IPS-20b (cell line): Measurements from ENCODE around the gene TRIM44.

ENCODE experiments used
- H3K27ac ChIP-seq: one replicate; pipeline ENCODE4 v1.5.1; 2013; ENCODE audit warnings: low read length
- H3K27me3 ChIP-seq: 2 replicates; pipeline ENCODE4 v1.6.1; 2013; ENCODE audit warnings: mild to moderate bottlenecking, low read length, inconsistent platforms; ENCODE audit not compliant: insufficient read depth
- H3K36me3 ChIP-seq: 2 replicates; pipeline ENCODE4 v1.6.1; 2013; ENCODE audit warnings: low read depth, mild to moderate bottlenecking, inconsistent platforms, low read length, moderate library complexity; ENCODE audit not compliant: insufficient read depth
- H3K4me1 ChIP-seq: 2 replicates; pipeline ENCODE4 v1.6.1; 2013; ENCODE audit warnings: mild to moderate bottlenecking, control low read depth, inconsistent platforms, low read length, moderate library complexity; ENCODE audit not compliant: insufficient read depth
- H3K4me3 ChIP-seq: 2 replicates; pipeline ENCODE4 v1.5.1; 2013; ENCODE audit warnings: mild to moderate bottlenecking, low read length, inconsistent platforms
- H3K9ac ChIP-seq: 2 replicates; pipeline ENCODE4 v1.6.1; 2013; ENCODE audit warnings: low read depth, mild to moderate bottlenecking, inconsistent platforms, low read length, moderate library complexity
- H3K9me3 ChIP-seq: 2 replicates; pipeline ENCODE4 v1.6.1; 2013; ENCODE audit warnings: mild to moderate bottlenecking, low read depth, low read length, inconsistent platforms; ENCODE audit not compliant: insufficient read depth

The TRIM44 gene, protein sequence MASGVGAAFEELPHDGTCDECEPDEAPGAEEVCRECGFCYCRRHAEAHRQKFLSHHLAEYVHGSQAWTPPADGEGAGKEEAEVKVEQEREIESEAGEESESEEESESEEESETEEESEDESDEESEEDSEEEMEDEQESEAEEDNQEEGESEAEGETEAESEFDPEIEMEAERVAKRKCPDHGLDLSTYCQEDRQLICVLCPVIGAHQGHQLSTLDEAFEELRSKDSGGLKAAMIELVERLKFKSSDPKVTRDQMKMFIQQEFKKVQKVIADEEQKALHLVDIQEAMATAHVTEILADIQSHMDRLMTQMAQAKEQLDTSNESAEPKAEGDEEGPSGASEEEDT

GRCh38 chr11:35662649-35663407 is at the start of gene TRIM44:
TSS of gene TRIM44 (plus strand) at chr11:35662775. CDS start at chr11:35663112, 337 bp downstream.
- Histone ChIP-seq H3K27ac (no peak within 1 kb of the TSS), H3K4me3 (peak within 1 kb of the TSS; percentile 75), H3K4me1 (no peaks in the 10 kb centered on the region; the same call in 1 of the 2 replicates), H3K36me3 (peaks cover 9% of the 10 kb centered on the region; the same call in 1 of the 2 replicates), H3K9me3 (peaks cover 34% of the 10 kb centered on the region), H3K9ac (peak within 1 kb of the TSS; percentile 50; the same call in 1 of the 2 replicates), H3K27me3 (peaks cover 56% of the 10 kb centered on the region)

DNA sequence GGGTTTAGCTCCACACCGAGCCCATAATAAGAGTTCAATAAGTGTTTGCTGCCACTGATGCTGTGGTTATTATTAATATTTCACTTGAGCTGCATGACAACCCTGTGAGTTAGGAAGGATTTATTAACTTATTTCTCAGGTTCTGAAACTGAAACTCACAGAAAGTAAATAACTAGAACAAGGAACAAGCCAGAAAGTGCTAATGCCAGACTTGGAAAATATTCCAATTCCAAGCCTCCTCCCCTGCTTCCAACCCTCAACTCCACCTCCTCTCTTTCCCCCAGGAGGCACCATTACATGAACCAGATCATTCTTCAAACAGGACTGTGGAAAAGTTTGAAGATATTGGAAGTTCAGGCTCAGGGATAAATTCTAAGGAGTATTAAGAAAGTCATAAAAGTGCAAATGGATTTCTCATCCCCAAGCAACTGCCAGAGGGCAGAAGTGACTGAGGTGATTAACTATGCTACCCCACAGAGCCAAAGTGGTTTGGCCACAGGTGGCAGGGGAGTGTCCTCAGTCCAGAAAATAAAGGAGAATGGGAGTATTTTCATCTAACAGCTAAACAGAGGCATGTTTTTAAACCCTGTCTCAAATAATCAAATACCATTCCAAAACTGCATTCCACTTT is 47.5 kb upstream of the TRIM44 start:
- H3K9me3 ChIP-seq = no peaks in the 10 kb centered on the region
- peaks cover 41% of the 10 kb centered on the region for H3K27me3 ChIP-seq
- no peak overlapping the region for H3K9ac ChIP-seq
- H3K4me3 ChIP-seq = no peak overlapping the region
- H3K36me3 ChIP-seq = no peaks in the 10 kb centered on the region
- H3K27ac ChIP-seq = no peak overlapping the region
- 0 out of 2 replicates have a peak, but pooled peaks cover 4% of the 10 kb centered on the region for H3K4me1 ChIP-seq

- no peaks in the 10 kb centered on the region for H3K36me3 ChIP-seq
- no peak overlapping the region for H3K27ac ChIP-seq
- no peak overlapping the region for H3K4me3 ChIP-seq
- no peak overlapping the region for H3K9ac ChIP-seq
- H3K9me3 ChIP-seq = no peaks in the 10 kb centered on the region
- peaks cover 47% of the 10 kb centered on the region for H3K27me3 ChIP-seq
- H3K4me1 ChIP-seq = peaks cover 9% of the 10 kb centered on the region; the same call in 1 of the 2 replicates
These were observed 46.4 kb upstream of the TRIM44 start for GRCh38 chr11:35615921-35616900.

- peak overlapping the region; percentile 64; the same call in 1 of the 2 replicates for H3K9ac ChIP-seq
- peaks cover 19% of the 10 kb centered on the region for H3K4me1 ChIP-seq
- no peaks in the 10 kb centered on the region for H3K9me3 ChIP-seq
- no peak overlapping the region for H3K27ac ChIP-seq
- H3K27me3 ChIP-seq = peaks cover 43% of the 10 kb centered on the region
- peak overlapping the region; percentile 63 for H3K4me3 ChIP-seq
- no peaks in the 10 kb centered on the region for H3K36me3 ChIP-seq
These were observed 45.3 kb upstream of the TRIM44 start for GRCh38 chr11:35617316-35617686.

DNA sequence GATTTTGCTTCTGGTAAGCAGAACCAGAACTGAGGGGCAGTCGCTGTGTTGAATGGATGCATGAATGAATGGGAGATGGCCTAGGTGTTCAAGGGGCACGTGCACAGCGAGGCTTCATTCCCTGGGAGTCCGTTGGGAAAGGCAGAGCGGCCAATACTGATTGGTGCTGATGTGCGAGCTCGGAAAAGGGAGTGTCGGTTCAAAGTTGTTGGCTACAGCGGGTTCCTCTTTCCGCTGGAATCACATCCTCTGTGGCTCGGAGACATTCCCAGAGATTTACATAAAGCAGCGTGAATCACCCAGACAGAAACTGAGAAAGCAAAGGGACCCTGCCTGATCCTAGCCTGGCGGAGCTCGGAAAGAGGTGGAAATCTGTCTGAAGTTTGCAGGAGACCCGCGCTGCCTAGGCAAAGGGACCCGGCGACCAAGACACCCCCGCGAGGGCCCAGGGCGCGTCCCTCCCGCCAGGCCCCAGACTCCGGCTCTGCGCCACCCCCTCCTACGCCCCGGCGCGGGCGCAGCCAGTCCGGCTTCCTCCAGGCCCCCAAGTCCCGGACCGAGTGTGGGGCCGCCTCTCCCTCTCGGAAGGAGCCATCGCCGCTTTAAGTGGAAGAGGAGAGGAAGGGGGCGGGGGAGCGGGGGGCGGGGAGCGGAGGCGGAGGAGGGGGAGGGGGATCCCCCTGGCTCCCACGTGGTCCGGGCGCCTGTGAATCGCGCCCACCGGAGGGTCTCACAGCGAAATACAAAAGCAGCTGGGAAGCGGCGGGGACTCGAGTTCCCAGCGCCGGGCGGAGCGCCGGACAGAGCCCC is 44.7 kb upstream of the TRIM44 start, which contains the start of gene FJX1:
TSS of gene FJX1 (plus strand) at position 774 of the 810 bp plus-strand sequence. CDS start 177 bp downstream, outside the sequence.
- Histone ChIP-seq H3K36me3 (no peaks in the 10 kb centered on the region), H3K27ac (no peak within 1 kb of the TSS), H3K9ac (peak within 1 kb of the TSS; percentile 78; the same call in 1 of the 2 replicates), H3K27me3 (peaks cover 42% of the 10 kb centered on the region), H3K9me3 (no peaks in the 10 kb centered on the region), H3K4me1 (peaks cover 19% of the 10 kb centered on the region), H3K4me3 (peak within 1 kb of the TSS; percentile 79)

DNA sequence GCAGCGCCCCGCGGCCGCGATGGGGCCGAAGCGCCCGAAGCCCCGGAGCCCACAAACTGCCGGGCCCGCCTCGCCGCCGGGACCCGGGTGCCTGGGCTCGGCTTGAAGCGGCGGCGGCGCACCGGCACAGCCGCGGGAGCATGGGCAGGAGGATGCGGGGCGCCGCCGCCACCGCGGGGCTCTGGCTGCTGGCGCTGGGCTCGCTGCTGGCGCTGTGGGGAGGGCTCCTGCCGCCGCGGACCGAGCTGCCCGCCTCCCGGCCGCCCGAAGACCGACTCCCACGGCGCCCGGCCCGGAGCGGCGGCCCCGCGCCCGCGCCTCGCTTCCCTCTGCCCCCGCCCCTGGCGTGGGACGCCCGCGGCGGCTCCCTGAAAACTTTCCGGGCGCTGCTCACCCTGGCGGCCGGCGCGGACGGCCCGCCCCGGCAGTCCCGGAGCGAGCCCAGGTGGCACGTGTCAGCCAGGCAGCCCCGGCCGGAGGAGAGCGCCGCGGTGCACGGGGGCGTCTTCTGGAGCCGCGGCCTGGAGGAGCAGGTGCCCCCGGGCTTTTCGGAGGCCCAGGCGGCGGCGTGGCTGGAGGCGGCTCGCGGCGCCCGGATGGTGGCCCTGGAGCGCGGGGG is 44.0 kb upstream of the TRIM44 start:
- Histone ChIP-seq H3K4me1 (peaks cover 19% of the 10 kb centered on the region), H3K4me3 (peak overlapping the region; percentile 79; the same call in 1 of the 2 replicates), H3K27me3 (peaks cover 42% of the 10 kb centered on the region), H3K9ac (peak overlapping the region; percentile 78; the same call in 1 of the 2 replicates), H3K27ac (no peak overlapping the region), H3K9me3 (no peaks in the 10 kb centered on the region), H3K36me3 (no peaks in the 10 kb centered on the region)

GRCh38 chr11:35619116-35619854 is 43.3 kb upstream of the TRIM44 start:
- peak overlapping the region; percentile 79 for H3K4me3 ChIP-seq
- H3K4me1 ChIP-seq = peaks cover 19% of the 10 kb centered on the region
- H3K27ac ChIP-seq = no peak overlapping the region
- peak overlapping the region; percentile 78; the same call in 1 of the 2 replicates for H3K9ac ChIP-seq
- H3K36me3 ChIP-seq = no peaks in the 10 kb centered on the region
- H3K9me3 ChIP-seq = no peaks in the 10 kb centered on the region
- H3K27me3 ChIP-seq = peaks cover 42% of the 10 kb centered on the region

GRCh38 chr11:35619855-35620640 is 42.5 kb upstream of the TRIM44 start:
- Histone ChIP-seq H3K27ac (no peak overlapping the region), H3K9ac (peak overlapping the region; percentile 78; the same call in 1 of the 2 replicates)

GRCh38 chr11:35620795-35621194 is 41.8 kb upstream of the TRIM44 start:
- H3K4me1 ChIP-seq = peaks cover 19% of the 10 kb centered on the region
- peak overlapping the region; percentile 79 for H3K4me3 ChIP-seq
- no peak overlapping the region for H3K27ac ChIP-seq
- H3K9me3 ChIP-seq = no peaks in the 10 kb centered on the region
- no peak overlapping the region for H3K9ac ChIP-seq
- H3K27me3 ChIP-seq = peaks cover 42% of the 10 kb centered on the region
- no peaks in the 10 kb centered on the region for H3K36me3 ChIP-seq

More at GRCh38 chr11:35619855-35620640, 42.5 kb upstream of the TRIM44 start:
- Histone ChIP-seq H3K4me3 (peak overlapping the region; percentile 79), H3K9me3 (no peaks in the 10 kb centered on the region), H3K27me3 (peaks cover 42% of the 10 kb centered on the region), H3K4me1 (peaks cover 19% of the 10 kb centered on the region), H3K36me3 (no peaks in the 10 kb centered on the region)
